Nephron (organoid): ENCODE results near the gene DNAI4.

Experiments used
- H3K27ac Mint-ChIP-seq, 3 experiments: 2 replicates each; pipeline ENCODE4 v1.8.0; 2020; ENCODE audit warnings: mixed read lengths in 3 of 3, mild to moderate bottlenecking in 2 of 3, moderate library complexity in 1 of 3
- H3K27me3 Mint-ChIP-seq: 2 replicates; pipeline ENCODE4 v1.8.0; 2021; ENCODE audit warnings: low read depth, mild to moderate bottlenecking, moderate library complexity, mixed read lengths
- H3K36me3 Mint-ChIP-seq: 2 replicates; pipeline ENCODE4 v1.8.0; 2020; ENCODE audit warnings: low read depth, mixed read lengths
- H3K4me1 Mint-ChIP-seq: 2 replicates; pipeline ENCODE4 v1.8.0; 2020; ENCODE audit warnings: mixed read lengths
- H3K4me3 Mint-ChIP-seq, 3 experiments: 2 replicates each; pipeline ENCODE4 v1.8.0; 2020; ENCODE audit warnings: mild to moderate bottlenecking in 3 of 3, mixed read lengths in 3 of 3, moderate library complexity in 2 of 3
- H3K9me3 Mint-ChIP-seq: 2 replicates; pipeline ENCODE4 v1.8.0; 2020; ENCODE audit warnings: mixed read lengths
- TF ChIP-seq, protein P1 (sequence below), 3 experiments: fragments of 200-600 bp; sonication (generic); IDR thresholded peaks; one replicate each; pipeline ENCODE4 v1.5.0; 2021; ENCODE audit warnings: antibody characterized with exemption in 3 of 3; ENCODE audit not compliant: unreplicated experiment in 3 of 3

DNAI4 gene

DNA sequence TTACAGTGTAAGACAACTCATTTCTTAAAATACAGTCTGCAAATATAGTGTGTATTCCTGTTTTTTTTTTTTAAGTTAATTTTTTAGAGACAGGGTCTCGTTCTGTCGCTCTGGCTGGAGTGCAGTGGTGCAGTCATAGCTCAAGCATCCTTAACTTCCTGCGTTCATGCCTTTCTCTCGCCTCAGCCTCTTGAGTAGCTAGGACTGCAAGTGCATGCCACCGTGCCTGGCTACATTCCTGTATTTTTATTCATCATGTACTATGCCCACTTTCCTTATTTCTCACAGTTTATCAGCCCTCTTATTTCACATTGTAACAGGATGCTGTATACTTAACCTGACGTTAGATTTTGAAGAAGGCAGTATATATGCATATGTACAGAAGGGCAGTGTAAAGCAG, 26.9 kb upstream of the DNAI4 start:
- H3K4me3 Mint-ChIP-seq: no peak overlapping the region
- no peaks in the 10 kb centered on the region for H3K27me3 Mint-ChIP-seq
- TF ChIP-seq, protein P1, sequence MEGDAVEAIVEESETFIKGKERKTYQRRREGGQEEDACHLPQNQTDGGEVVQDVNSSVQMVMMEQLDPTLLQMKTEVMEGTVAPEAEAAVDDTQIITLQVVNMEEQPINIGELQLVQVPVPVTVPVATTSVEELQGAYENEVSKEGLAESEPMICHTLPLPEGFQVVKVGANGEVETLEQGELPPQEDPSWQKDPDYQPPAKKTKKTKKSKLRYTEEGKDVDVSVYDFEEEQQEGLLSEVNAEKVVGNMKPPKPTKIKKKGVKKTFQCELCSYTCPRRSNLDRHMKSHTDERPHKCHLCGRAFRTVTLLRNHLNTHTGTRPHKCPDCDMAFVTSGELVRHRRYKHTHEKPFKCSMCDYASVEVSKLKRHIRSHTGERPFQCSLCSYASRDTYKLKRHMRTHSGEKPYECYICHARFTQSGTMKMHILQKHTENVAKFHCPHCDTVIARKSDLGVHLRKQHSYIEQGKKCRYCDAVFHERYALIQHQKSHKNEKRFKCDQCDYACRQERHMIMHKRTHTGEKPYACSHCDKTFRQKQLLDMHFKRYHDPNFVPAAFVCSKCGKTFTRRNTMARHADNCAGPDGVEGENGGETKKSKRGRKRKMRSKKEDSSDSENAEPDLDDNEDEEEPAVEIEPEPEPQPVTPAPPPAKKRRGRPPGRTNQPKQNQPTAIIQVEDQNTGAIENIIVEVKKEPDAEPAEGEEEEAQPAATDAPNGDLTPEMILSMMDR (IDR thresholded peaks at IDR 0.05; ENCODE audit: unreplicated experiment in 3 of 3): no peak
- H3K4me1 Mint-ChIP-seq: no peaks in the 10 kb centered on the region
- no peaks in the 10 kb centered on the region for H3K9me3 Mint-ChIP-seq
- H3K27ac Mint-ChIP-seq: no peak overlapping the region
- H3K36me3 Mint-ChIP-seq: peaks cover 70% of the 10 kb centered on the region

DNA sequence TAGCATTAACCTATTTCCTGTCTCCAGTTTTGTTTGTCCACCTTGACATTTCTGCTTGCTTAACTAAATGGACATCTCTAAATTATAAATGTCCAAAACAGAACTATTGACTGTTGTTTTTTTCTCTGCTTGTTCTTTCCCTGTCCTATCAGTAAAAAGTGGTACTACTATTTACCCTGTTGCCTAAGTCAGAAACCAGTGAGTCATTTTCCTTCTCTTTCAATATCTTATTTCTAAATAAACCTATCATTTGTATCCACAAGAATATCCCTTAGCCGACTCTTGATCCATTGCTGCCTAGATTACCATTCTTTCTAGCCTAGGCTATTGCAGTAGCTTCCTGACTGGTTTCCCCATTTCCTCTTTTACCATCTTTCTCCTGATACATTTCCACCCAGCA, 22.6 kb upstream of the DNAI4 start:
- H3K9me3 Mint-ChIP-seq: no peaks in the 10 kb centered on the region
- no peaks in the 10 kb centered on the region for H3K27me3 Mint-ChIP-seq
- peaks cover 53% of the 10 kb centered on the region for H3K36me3 Mint-ChIP-seq
- H3K4me1 Mint-ChIP-seq: no peaks in the 10 kb centered on the region
- no peak overlapping the region for H3K4me3 Mint-ChIP-seq
- H3K27ac Mint-ChIP-seq: no peak overlapping the region
- TF ChIP-seq, protein P1 (IDR thresholded peaks at IDR 0.05; ENCODE audit: unreplicated experiment in 3 of 3): no peak

DNA sequence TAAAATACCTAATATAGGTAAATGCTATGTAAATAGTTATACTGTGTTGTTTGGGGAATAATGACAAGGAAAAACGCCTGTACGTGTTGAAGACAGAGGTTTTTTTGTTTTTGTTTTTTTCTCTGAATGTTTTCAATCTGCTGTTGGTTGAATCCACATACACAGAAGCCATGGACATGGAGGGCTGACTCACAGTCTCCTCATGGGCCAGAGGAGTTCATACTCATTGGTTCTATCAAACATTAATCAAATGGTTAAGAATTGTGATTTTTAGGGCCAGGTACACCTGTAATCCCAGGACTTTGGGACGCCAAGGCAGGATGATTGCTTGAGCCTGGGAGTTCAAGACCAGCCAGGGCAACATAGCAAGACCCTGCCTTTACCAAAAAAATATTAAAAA, 20.7 kb upstream of the DNAI4 start:
- H3K9me3 Mint-ChIP-seq: no peaks in the 10 kb centered on the region
- H3K4me1 Mint-ChIP-seq: no peaks in the 10 kb centered on the region
- no peak overlapping the region for H3K27ac Mint-ChIP-seq
- H3K4me3 Mint-ChIP-seq: no peak overlapping the region
- no peaks in the 10 kb centered on the region for H3K27me3 Mint-ChIP-seq
- peaks cover 42% of the 10 kb centered on the region for H3K36me3 Mint-ChIP-seq
- TF ChIP-seq, protein P1 (IDR thresholded peaks at IDR 0.05; ENCODE audit: unreplicated experiment in 3 of 3): no peak

DNA sequence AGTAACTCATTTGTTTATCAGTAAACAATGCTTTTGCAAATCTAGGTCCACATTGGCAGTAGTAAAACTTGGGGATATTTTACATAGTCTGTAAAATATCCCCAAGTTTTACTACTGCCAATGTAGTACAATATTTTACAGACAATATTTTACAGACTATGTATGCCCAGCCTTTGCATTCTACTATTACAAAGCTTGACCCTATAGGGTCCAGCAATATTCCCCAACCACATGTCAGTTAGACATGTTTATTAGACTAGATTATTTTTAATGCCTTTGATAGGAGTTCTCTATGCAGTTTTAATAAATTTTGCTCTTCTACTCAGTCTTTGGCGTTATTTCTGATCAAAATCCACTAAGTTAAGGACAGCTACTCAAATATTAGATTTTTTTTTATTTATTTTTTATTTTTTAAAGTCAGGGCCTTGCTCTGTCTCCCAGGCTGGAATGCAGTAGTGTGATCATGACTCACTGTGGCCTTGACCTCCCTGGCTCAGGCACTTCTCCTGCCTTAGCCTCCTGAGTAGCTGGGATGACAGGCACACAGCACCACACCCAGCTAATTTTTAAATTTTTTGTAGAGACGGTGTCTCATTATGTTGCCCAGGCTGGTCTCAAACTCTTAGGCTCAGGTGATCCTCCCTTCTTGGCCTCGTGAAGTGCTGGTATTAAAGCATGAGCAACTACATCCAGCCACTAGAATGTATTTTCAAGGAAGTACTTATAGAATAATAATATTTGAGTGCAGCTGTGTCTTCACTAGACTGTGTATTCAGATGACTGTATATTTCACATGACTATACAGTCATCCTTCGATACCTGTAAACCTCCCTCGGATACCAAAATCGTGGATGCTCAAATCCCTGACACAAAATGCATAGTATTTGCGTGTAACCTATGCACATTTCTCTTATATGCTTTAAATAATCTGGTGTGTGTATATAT, 19.9 kb upstream of the DNAI4 start:
- H3K4me3 Mint-ChIP-seq: no peak overlapping the region
- peaks cover 47% of the 10 kb centered on the region for H3K36me3 Mint-ChIP-seq
- no peak overlapping the region for H3K27ac Mint-ChIP-seq
- H3K9me3 Mint-ChIP-seq: no peaks in the 10 kb centered on the region
- H3K27me3 Mint-ChIP-seq: no peaks in the 10 kb centered on the region
- TF ChIP-seq, protein P1 (IDR thresholded peaks at IDR 0.05; ENCODE audit: unreplicated experiment in 3 of 3): no peak
- no peaks in the 10 kb centered on the region for H3K4me1 Mint-ChIP-seq

DNA sequence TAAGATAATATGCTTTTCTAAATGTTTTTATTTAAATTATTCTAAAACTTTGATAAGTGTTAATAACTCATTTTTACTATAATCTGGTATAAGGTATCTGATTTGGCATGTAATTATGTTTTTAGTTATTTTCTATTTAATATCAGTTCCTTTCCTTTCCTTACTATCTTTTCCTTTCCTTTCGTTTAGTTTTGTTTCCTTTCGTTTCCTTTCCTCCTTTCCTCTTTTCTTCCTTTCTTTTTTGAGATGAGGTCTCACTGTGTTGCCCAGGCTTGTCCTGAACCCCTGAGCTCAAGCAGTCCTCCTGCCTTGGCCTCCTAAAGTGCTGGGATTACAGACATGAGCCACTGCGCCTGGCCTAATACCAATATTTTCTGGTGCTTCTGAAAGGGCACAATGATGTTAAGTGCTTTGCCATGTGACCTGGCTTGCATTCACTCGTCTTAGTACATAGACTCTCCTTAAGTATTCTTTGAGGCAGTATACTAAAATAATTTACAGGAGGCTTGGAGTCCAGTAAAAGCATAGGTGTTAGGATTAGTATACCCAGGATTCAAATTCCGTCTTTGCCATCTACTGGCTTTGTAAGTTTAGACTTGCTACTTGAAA, 18.8 kb upstream of the DNAI4 start:
- no peak overlapping the region for H3K27ac Mint-ChIP-seq
- H3K9me3 Mint-ChIP-seq: no peaks in the 10 kb centered on the region
- H3K27me3 Mint-ChIP-seq: no peaks in the 10 kb centered on the region
- no peaks in the 10 kb centered on the region for H3K4me1 Mint-ChIP-seq
- no peak overlapping the region for H3K4me3 Mint-ChIP-seq
- H3K36me3 Mint-ChIP-seq: peaks cover 42% of the 10 kb centered on the region
- TF ChIP-seq, protein P1 (IDR thresholded peaks at IDR 0.05; ENCODE audit: unreplicated experiment in 3 of 3): no peak
